ENCODE measurements around the gene NDE1.
"Not testable (repeated sequence)": the region's sequence is repeated elsewhere in the genome, so short reads cannot be mapped to it uniquely, and the experiment has no call there.

DNA sequence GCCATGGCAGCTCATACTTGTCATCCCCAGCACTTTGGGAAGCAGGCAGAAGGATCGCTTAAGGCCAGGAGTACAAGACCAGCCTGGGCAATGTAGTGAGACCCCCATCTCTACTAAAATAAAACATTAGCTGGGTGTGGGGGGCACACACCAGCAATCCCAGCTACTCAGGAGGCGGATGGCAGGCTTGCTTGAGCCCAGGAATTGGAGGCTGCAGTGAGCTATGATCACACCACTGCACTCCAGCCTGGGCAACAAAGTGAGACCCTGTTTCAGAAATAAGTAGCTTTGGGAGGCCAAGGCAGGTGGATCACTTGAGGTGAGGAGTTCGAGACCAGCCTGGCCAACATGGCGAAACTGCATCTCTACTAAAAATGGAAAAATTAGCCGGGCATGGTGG, 77.7 kb downstream of the NDE1 start:
- TF ChIP-seq, protein P1, sequence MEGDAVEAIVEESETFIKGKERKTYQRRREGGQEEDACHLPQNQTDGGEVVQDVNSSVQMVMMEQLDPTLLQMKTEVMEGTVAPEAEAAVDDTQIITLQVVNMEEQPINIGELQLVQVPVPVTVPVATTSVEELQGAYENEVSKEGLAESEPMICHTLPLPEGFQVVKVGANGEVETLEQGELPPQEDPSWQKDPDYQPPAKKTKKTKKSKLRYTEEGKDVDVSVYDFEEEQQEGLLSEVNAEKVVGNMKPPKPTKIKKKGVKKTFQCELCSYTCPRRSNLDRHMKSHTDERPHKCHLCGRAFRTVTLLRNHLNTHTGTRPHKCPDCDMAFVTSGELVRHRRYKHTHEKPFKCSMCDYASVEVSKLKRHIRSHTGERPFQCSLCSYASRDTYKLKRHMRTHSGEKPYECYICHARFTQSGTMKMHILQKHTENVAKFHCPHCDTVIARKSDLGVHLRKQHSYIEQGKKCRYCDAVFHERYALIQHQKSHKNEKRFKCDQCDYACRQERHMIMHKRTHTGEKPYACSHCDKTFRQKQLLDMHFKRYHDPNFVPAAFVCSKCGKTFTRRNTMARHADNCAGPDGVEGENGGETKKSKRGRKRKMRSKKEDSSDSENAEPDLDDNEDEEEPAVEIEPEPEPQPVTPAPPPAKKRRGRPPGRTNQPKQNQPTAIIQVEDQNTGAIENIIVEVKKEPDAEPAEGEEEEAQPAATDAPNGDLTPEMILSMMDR (conservative IDR thresholded peaks at IDR 0.05 in 1 of 2, IDR thresholded peaks at IDR 0.05 in 1 of 2; ENCODE audit: extremely low read depth in 1 of 2, insufficient read depth in 1 of 2, low read depth in 1 of 2, low read length in 2 of 2) = not testable (repeated sequence)
- not testable (repeated sequence) for TF ChIP-seq EZH2 (IDR thresholded peaks at IDR 0.05; ENCODE audit: borderline replicate concordance, low read length)

All from mammary epithelial cell (primary cell).